CD4-positive, CD25-positive, alpha-beta regulatory T cell (primary cell): ENCODE measurements around the gene TNS2. TPM values are rescaled to one million over a fixed set of nuclear protein-coding genes. Genes with fewer than 3 reads are reported as not detected.
"Not testable (repeated sequence)": the region's sequence is repeated elsewhere in the genome, so short reads cannot be mapped to it uniquely, and the experiment has no call there.

Source experiments
- ATAC-seq, 2 donors: fragments of 150-1000 bp; cut with Tn5 transposase; one replicate each; pipeline ENCODE4 v1.10.0; 2021; ENCODE audit warnings: low read depth in 2 of 2, moderate number of reproducible peaks in 2 of 2, moderate library complexity in 1 of 2
- DNase-seq, 3 donors: peaks; one replicate each; pipeline versions ENCODE4 v3.0.0 to v3.0.0-alpha.2; 2012 to 2022; ENCODE audit warnings: mixed read lengths in 1 of 3
- H3K27ac ChIP-seq: one replicate; pipeline ENCODE4 v1.7.0; 2013; ENCODE audit warnings: mild to moderate bottlenecking, low read length; ENCODE audit not compliant: insufficient read depth, poor library complexity, severe bottlenecking
- H3K27me3 ChIP-seq: one replicate; pipeline ENCODE4 v1.7.0; 2013; ENCODE audit warnings: low read length; ENCODE audit not compliant: control insufficient read depth, insufficient read depth
- H3K36me3 ChIP-seq: one replicate; pipeline ENCODE4 v1.7.0; 2013; ENCODE audit warnings: mild to moderate bottlenecking, low read length, moderate library complexity; ENCODE audit not compliant: control insufficient read depth, insufficient read depth
- H3K4me1 ChIP-seq: 2 replicates; pipeline ENCODE4 v1.7.0; 2013; ENCODE audit warnings: mild to moderate bottlenecking, low read length; ENCODE audit not compliant: insufficient read depth, control insufficient read depth, poor library complexity, severe bottlenecking
- H3K4me3 ChIP-seq: one replicate; pipeline ENCODE4 v1.7.0; 2013; ENCODE audit warnings: low read depth, mild to moderate bottlenecking, low read length, moderate library complexity
- H3K9me3 ChIP-seq, 2 experiments: 1 replicate in 1 of 2; 2 replicates in 1 of 2; pipeline ENCODE4 v1.7.0; 2013; ENCODE audit warnings: low read length in 2 of 2, mild to moderate bottlenecking in 1 of 2, moderate library complexity in 1 of 2; ENCODE audit not compliant: control insufficient read depth in 2 of 2
- H3K27ac Mint-ChIP-seq, 3 donors: one replicate each; pipeline ENCODE4 v1.8.0; 2020 to 2022; ENCODE audit warnings: mild to moderate bottlenecking in 3 of 3, mixed read lengths in 3 of 3, moderate library complexity in 2 of 3
- H3K27me3 Mint-ChIP-seq: one replicate; pipeline ENCODE4 v1.8.0; 2022; ENCODE audit warnings: mild to moderate bottlenecking, mixed read lengths
- H3K36me3 Mint-ChIP-seq: one replicate; pipeline ENCODE4 v1.8.0; 2020; ENCODE audit warnings: mixed read lengths
- H3K4me1 Mint-ChIP-seq, 4 donors: one replicate each; pipeline ENCODE4 v1.8.0; 2020 to 2022; ENCODE audit warnings: mixed read lengths in 4 of 4, mild to moderate bottlenecking in 1 of 4
- H3K4me3 Mint-ChIP-seq, 4 donors: one replicate each; pipeline ENCODE4 v1.8.0; 2020 to 2022; ENCODE audit warnings: mild to moderate bottlenecking in 4 of 4, mixed read lengths in 4 of 4, moderate library complexity in 3 of 4
- H3K9me3 Mint-ChIP-seq, 7 donors: one replicate each; pipeline ENCODE4 v1.8.0; 2020 to 2022; ENCODE audit warnings: mixed read lengths in 7 of 7, mild to moderate bottlenecking in 3 of 7, moderate library complexity in 2 of 7
- polyA plus RNA-seq, 4 donors: library from polyadenylated mRNA; unstranded; fragments of 300-500 nt; fragmentation: Illumina TruSeq; gene quantifications; one replicate each; pipeline ENCODE4 v1.2.3, GENCODE V29; 2021
- total RNA-seq: library from RNA; stranded (reverse); gene quantifications from one replicate; pipeline ENCODE4 v1.2.3, GENCODE V29; 2022

Gene TNS2
- total and polyA plus RNA-seq, 5 donors from 2014 or later = 0.09 to 1.4 TPM; not detected in 3

GRCh38 chr12:53093777-53094393 lies 44.0 kb downstream of the TNS2 start:
- no peaks in the 10 kb centered on the region for H3K36me3 ChIP-seq
- no peak overlapping the region for H3K4me3 Mint-ChIP-seq
- H3K36me3 Mint-ChIP-seq = no peaks in the 10 kb centered on the region
- peaks cover 14% of the 10 kb centered on the region for H3K27me3 ChIP-seq
- no peak overlapping the region for H3K4me3 ChIP-seq
- H3K4me1 Mint-ChIP-seq = peaks cover 0 to 18% (median 11%) of the 10 kb centered on the region in 4 donors
- H3K9me3 ChIP-seq = no peaks in the 10 kb centered on the region
- H3K9me3 Mint-ChIP-seq = peaks cover 0 to 5% (median 0%) of the 10 kb centered on the region in 7 donors
- ATAC-seq = no peak
- H3K27ac ChIP-seq = no peak overlapping the region
- H3K27ac Mint-ChIP-seq = no peak overlapping the region
- H3K4me1 ChIP-seq = peaks cover 20% of the 10 kb centered on the region
- DNase-seq = no peak
- H3K27me3 Mint-ChIP-seq = peaks cover 40% of the 10 kb centered on the region

- Histone ChIP-seq H3K27ac (no peak overlapping the region), H3K36me3 (no peaks in the 10 kb centered on the region), H3K27me3 (peaks cover 14% of the 10 kb centered on the region), H3K4me3 (no peak overlapping the region), H3K9me3 (no peaks in the 10 kb centered on the region), H3K4me1 (peaks cover 25% of the 10 kb centered on the region)
- DNase-seq (no peak), ATAC-seq (no peak)
- Mint-ChIP-seq H3K4me1 (peaks cover 0 to 23% (median 16%) of the 10 kb centered on the region in 4 donors), H3K27ac (no peak overlapping the region), H3K36me3 (no peaks in the 10 kb centered on the region), H3K9me3 (peaks cover 0 to 5% (median 0%) of the 10 kb centered on the region in 7 donors), H3K27me3 (peaks cover 39% of the 10 kb centered on the region), H3K4me3 (no peak overlapping the region)
Observed at GRCh38 chr12:53094394-53094787, 44.5 kb downstream of the TNS2 start.

GRCh38 chr12:53094796-53095595 lies 45.1 kb downstream of the TNS2 start:
- H3K9me3 ChIP-seq, H3K27ac Mint-ChIP-seq, H3K4me3 ChIP-seq, H3K36me3 Mint-ChIP-seq, H3K27ac ChIP-seq, DNase-seq, H3K36me3 ChIP-seq, ATAC-seq, H3K9me3 Mint-ChIP-seq: not testable (repeated sequence)
- Histone ChIP-seq H3K27me3 (peaks cover 13% of the 10 kb centered on the region), H3K4me1 (peaks cover 26% of the 10 kb centered on the region)
- Mint-ChIP-seq H3K4me3 (peak overlapping the region in 1 of 4 donors; percentile 16), H3K27me3 (peaks cover 40% of the 10 kb centered on the region), H3K4me1 (peaks cover 0 to 24% (median 17%) of the 10 kb centered on the region in 4 donors)

GRCh38 chr12:53095596-53095895 lies 45.7 kb downstream of the TNS2 start:
- H3K27me3 ChIP-seq = peaks cover 11% of the 10 kb centered on the region
- DNase-seq, H3K9me3 ChIP-seq, H3K27ac Mint-ChIP-seq, H3K4me3 ChIP-seq, H3K27ac ChIP-seq, ATAC-seq, H3K4me3 Mint-ChIP-seq, H3K36me3 Mint-ChIP-seq, H3K9me3 Mint-ChIP-seq, H3K36me3 ChIP-seq: not testable (repeated sequence)
- Mint-ChIP-seq H3K27me3 (peaks cover 37% of the 10 kb centered on the region), H3K4me1 (peaks cover 0 to 24% (median 17%) of the 10 kb centered on the region in 4 donors)
- peaks cover 26% of the 10 kb centered on the region for H3K4me1 ChIP-seq

GRCh38 chr12:53096089-53096741 lies 46.4 kb downstream of the TNS2 start:
- DNase-seq (no peak), ATAC-seq (no peak)
- H3K27me3 Mint-ChIP-seq = peaks cover 35% of the 10 kb centered on the region
- H3K27ac Mint-ChIP-seq = no peak overlapping the region
- H3K36me3 Mint-ChIP-seq = no peaks in the 10 kb centered on the region
- Histone ChIP-seq H3K4me3 (no peak overlapping the region), H3K27ac (no peak overlapping the region), H3K27me3 (peaks cover 6% of the 10 kb centered on the region), H3K36me3 (no peaks in the 10 kb centered on the region), H3K4me1 (peaks cover 26% of the 10 kb centered on the region), H3K9me3 (no peaks in the 10 kb centered on the region)
- H3K9me3 Mint-ChIP-seq = peaks cover 0 to 5% (median 0%) of the 10 kb centered on the region in 7 donors
- peaks cover 0 to 24% (median 17%) of the 10 kb centered on the region in 4 donors for H3K4me1 Mint-ChIP-seq
- peak overlapping the region in 2 of 4 donors; percentile 43 to 45 for H3K4me3 Mint-ChIP-seq

- Mint-ChIP-seq H3K4me1 (peaks cover 0 to 24% (median 17%) of the 10 kb centered on the region in 4 donors), H3K36me3 (no peaks in the 10 kb centered on the region)
Observed at GRCh38 chr12:53096759-53097158, 46.9 kb downstream of the TNS2 start.

GRCh38 chr12:53097207-53097563 lies 47.3 kb downstream of the TNS2 start:
- ATAC-seq (no peak), DNase-seq (no peak)
- H3K27me3 Mint-ChIP-seq = peaks cover 26% of the 10 kb centered on the region
- H3K4me1 Mint-ChIP-seq = peaks cover 0 to 24% (median 18%) of the 10 kb centered on the region in 4 donors
- peak overlapping the region in 1 of 3 donors; percentile 85 for H3K27ac Mint-ChIP-seq
- Histone ChIP-seq H3K27ac (no peak overlapping the region), H3K36me3 (no peaks in the 10 kb centered on the region), H3K27me3 (peaks cover 4% of the 10 kb centered on the region), H3K4me1 (peaks cover 26% of the 10 kb centered on the region), H3K9me3 (no peaks in the 10 kb centered on the region), H3K4me3 (no peak overlapping the region)
- H3K36me3 Mint-ChIP-seq = no peaks in the 10 kb centered on the region
- peaks cover 0 to 4% (median 0%) of the 10 kb centered on the region in 7 donors for H3K9me3 Mint-ChIP-seq
- peak overlapping the region; percentile 27 to 85 (median 78) for H3K4me3 Mint-ChIP-seq

More at GRCh38 chr12:53096759-53097158, 46.9 kb downstream of the TNS2 start:
- Histone ChIP-seq H3K27ac (no peak overlapping the region), H3K4me3 (no peak overlapping the region), H3K4me1 (peaks cover 26% of the 10 kb centered on the region), H3K9me3 (no peaks in the 10 kb centered on the region), H3K27me3 (peaks cover 4% of the 10 kb centered on the region), H3K36me3 (no peaks in the 10 kb centered on the region)
- H3K9me3 Mint-ChIP-seq = peaks cover 0 to 4% (median 0%) of the 10 kb centered on the region in 7 donors
- peaks cover 30% of the 10 kb centered on the region for H3K27me3 Mint-ChIP-seq
- H3K4me3 Mint-ChIP-seq = peak overlapping the region; percentile 27 to 85 (median 78)
- DNase-seq (no peak), ATAC-seq (no peak)
- H3K27ac Mint-ChIP-seq = peak overlapping the region in 1 of 3 donors; percentile 85
